K562 (cell line): Measurements from ENCODE around the gene LLPH. TPM values are rescaled to one million over a fixed set of nuclear protein-coding genes. Genes with fewer than 3 reads are reported as not detected.

Source experiments
- ATAC-seq: fragments of 200-7000 bp; cut with Tn5 transposase; 3 replicates; pipeline ENCODE4 v1.9.1; 2020; ENCODE audit warnings: moderate library complexity
- BruUV-seq: library from RNA; stranded (reverse); fragments of 400-500 nt; replicated peaks from 2 replicates; lab custom pipeline; 2021; lab: Mats Ljungman, UMichigan
- CTCF ChIA-PET: fragments of 300-600 bp; formaldehyde crosslinking; extraction: SDS; loops from one replicate; lab custom pipeline; 2021; ENCODE audit warnings: low intra/inter-chr PET ratio; lab: Yijun Ruan, JAX
- POLR2A ChIA-PET: fragments of 300-600, 350-650 bp; sonication (Branson Sonifier 250); formaldehyde crosslinking; extraction: SDS; loops from one replicate; lab custom pipeline; 2021; ENCODE audit warnings: antibody characterized with exemption, inconsistent platforms; lab: Yijun Ruan, JAX
- DNase-seq, 4 experiments: peaks; one replicate each; pipeline versions ENCODE4 v3.0.0 to v3.0.0-alpha.2; 2011 to 2018; ENCODE audit warnings: low spot score in 3 of 4, mixed read lengths in 3 of 4; ENCODE audit errors: extremely low read depth in 1 of 4
- FAIRE-seq: peaks from 2 replicates; lab custom pipeline; 2011; peaks lifted over from hg19 to GRCh38; lab: Jason Lieb, UNC
- H2AFZ ChIP-seq: 2 replicates; pipeline ENCODE4 v1.6.0; 2011; ENCODE audit warnings: low read depth, low read length, control low read depth, inconsistent platforms
- H3K27ac ChIP-seq: fragments of 200-600 bp; 3 replicates; pipeline ENCODE4 v1.8.0; 2011; ENCODE audit warnings: low read depth, mild to moderate bottlenecking, control low read depth, inconsistent platforms, low read length, moderate library complexity, mixed read lengths; ENCODE audit errors: extremely low read depth
- H3K27me3 ChIP-seq, 2 experiments: fragments of 300-600 bp in 1 of 2; 2 replicates in 1 of 2; 3 replicates in 1 of 2; pipeline versions ENCODE4 v1.6.0 to v1.8.0; 2011; ENCODE audit warnings: inconsistent platforms in 2 of 2, low read length in 2 of 2, mild to moderate bottlenecking in 1 of 2, mixed read lengths in 1 of 2, moderate library complexity in 1 of 2; ENCODE audit not compliant: control insufficient read depth in 2 of 2, insufficient read depth in 2 of 2
- H3K36me3 ChIP-seq: fragments of 300-600 bp; 3 replicates; pipeline ENCODE4 v1.8.0; 2011; ENCODE audit warnings: mild to moderate bottlenecking, low read length, inconsistent platforms; ENCODE audit not compliant: control insufficient read depth, insufficient read depth
- H3K4me1 ChIP-seq, 2 experiments: fragments of 200-600 bp in 1 of 2; replicated peaks in 1 of 2; 2 replicates in 1 of 2; 3 replicates in 1 of 2; pipeline versions ENCODE4 v1.5.1 to v1.8.0; 2011; ENCODE audit warnings: inconsistent platforms in 2 of 2, low read length in 2 of 2, mild to moderate bottlenecking in 1 of 2, mixed read lengths in 1 of 2, moderate library complexity in 1 of 2; ENCODE audit not compliant: control insufficient read depth in 2 of 2, insufficient read depth in 2 of 2
- H3K4me2 ChIP-seq: 2 replicates; pipeline ENCODE4 v1.6.1; 2011; ENCODE audit warnings: low read length, control low read depth, inconsistent platforms, mixed read lengths; ENCODE audit not compliant: insufficient read depth
- H3K4me3 ChIP-seq: fragments of 200-600 bp; sonication (generic), shearing (Covaris generic); 2 replicates; pipeline ENCODE4 v1.5.1; 2016; ENCODE audit warnings: control low read depth, inconsistent platforms
- H3K79me2 ChIP-seq: fragments of 200-600 bp; 3 replicates; pipeline ENCODE4 v1.8.0; 2011; ENCODE audit warnings: low read length, inconsistent platforms; ENCODE audit not compliant: control insufficient read depth, insufficient read depth
- H3K9ac ChIP-seq, 2 experiments: 2 replicates each; pipeline versions ENCODE4 v1.6.0 to v1.6.1; 2011; ENCODE audit warnings: low read depth in 2 of 2, low read length in 2 of 2, control low read depth in 1 of 2, inconsistent platforms in 1 of 2, mild to moderate bottlenecking in 1 of 2, mixed read lengths in 1 of 2; ENCODE audit not compliant: insufficient read depth in 1 of 2
- H3K9me1 ChIP-seq: one replicate; pipeline ENCODE4 v1.6.0; 2011; ENCODE audit warnings: inconsistent platforms, mild to moderate bottlenecking, low read length, moderate library complexity; ENCODE audit not compliant: control insufficient read depth, insufficient read depth
- H3K9me3 ChIP-seq: replicated peaks from 2 replicates; pipeline ENCODE4 v1.5.1; 2011; ENCODE audit warnings: low read depth, low read length, inconsistent platforms; ENCODE audit not compliant: control insufficient read depth, insufficient read depth
- H4K20me1 ChIP-seq: replicated peaks from 2 replicates; pipeline ENCODE4 v1.6.1; 2011; ENCODE audit warnings: low read length, inconsistent platforms, mixed read lengths; ENCODE audit not compliant: control insufficient read depth, insufficient read depth
- CEBPG ChIP-seq, 3 experiments: fragments of 200-800 bp in 1 of 3; sonication (Bioruptor generic) in 1 of 3; sonication (generic) in 1 of 3; formaldehyde crosslinking in 1 of 3; IDR thresholded peaks in 2 of 3; conservative IDR thresholded peaks in 1 of 3; 2 replicates each; pipeline versions ENCODE4 v1.6.1 to v1.8.0; 2016 to 2022; ENCODE audit warnings: missing compliant biosample characterization in 2 of 3, missing genetic modification characterization in 2 of 3, mild to moderate bottlenecking in 1 of 3, missing genetic modification reagents in 1 of 3
- ZNF583 ChIP-seq: fragments of 250-450 bp; sonication (Bioruptor Pico); IDR thresholded peaks from 2 replicates; pipeline ENCODE4 v1.4.0; 2020
- WGBS: fragments of 100-300 bp; shearing (Covaris generic); methylation state at CpG from one replicate; pipeline ENCODE4 v1.1.6; 2016; ENCODE audit warnings: low coverage, mixed read lengths; ENCODE audit not compliant: insufficient coverage; ENCODE audit errors: missing lambda C conversion rate; 5-methylcytosine and 5-hydroxymethylcytosine counted together
- in situ Hi-C: fragments of 300-500 bp; cut with MboI; formaldehyde crosslinking; loops from 4 replicates; pipeline ENCODE4 v1.15.0; 2018; ENCODE audit warnings: inconsistent platforms, mixed read lengths
- intact Hi-C: fragments of 100-400 bp; cut with micrococcal nuclease; formaldehyde crosslinking; loops from 2 replicates; pipeline ENCODE4 v1.14.2; 2022
- polyA plus RNA-seq, 8 experiments: library from polyadenylated mRNA; depleted of rRNA in 4 of 8; stranded (reverse) in 5 of 8; unstranded in 3 of 8; fragments of >200 nt; fragmentation: Nextera tagmentation in 2 of 8; fragmentation: Illumina TruSeq in 1 of 8; extraction: Ambion mirVana in 2 of 8; extraction: Trizol in 1 of 8; gene quantifications; 2 replicates each; pipeline versions ENCODE4 v1.2.1 to v1.2.3, GENCODE V29; 2011 to 2014; ENCODE audit warnings: inconsistent platforms in 1 of 8, missing spikeins in 1 of 8
- total RNA-seq, 7 experiments: library from RNA; depleted of rRNA in 6 of 7; stranded (reverse); fragments of >200 nt in 6 of 7; fragmentation: Illumina TruSeq in 2 of 7; extraction: Trizol in 2 of 7; gene quantifications; 2 replicates each; pipeline versions ENCODE4 v1.2.1 to v1.2.3, GENCODE V29; 2011 to 2021; ENCODE audit warnings: low replicate concordance in 1 of 7
- TF ChIP-seq, protein P1 (sequence below), 2 experiments: fragments of 450-650 bp; formaldehyde crosslinking in 1 of 2; IDR thresholded peaks; 2 replicates each; pipeline versions ENCODE4 v1.4.0 to v1.6.1; 2014 to 2020; ENCODE audit warnings: mild to moderate bottlenecking in 2 of 2, borderline replicate concordance in 1 of 2, low read depth in 1 of 2
- TF ChIP-seq, protein P2 (sequence below): fragments of 450-650 bp; IDR thresholded peaks from 2 replicates; pipeline ENCODE4 v1.6.1; 2016

LLPH gene
- total and polyA plus RNA-seq, 9 of the 15 experiments (the other 6 are each of a cell fraction or from before 2014, with no cell fraction given), result 19.1 to 87.3 (median 59.6) TPM

DNA sequence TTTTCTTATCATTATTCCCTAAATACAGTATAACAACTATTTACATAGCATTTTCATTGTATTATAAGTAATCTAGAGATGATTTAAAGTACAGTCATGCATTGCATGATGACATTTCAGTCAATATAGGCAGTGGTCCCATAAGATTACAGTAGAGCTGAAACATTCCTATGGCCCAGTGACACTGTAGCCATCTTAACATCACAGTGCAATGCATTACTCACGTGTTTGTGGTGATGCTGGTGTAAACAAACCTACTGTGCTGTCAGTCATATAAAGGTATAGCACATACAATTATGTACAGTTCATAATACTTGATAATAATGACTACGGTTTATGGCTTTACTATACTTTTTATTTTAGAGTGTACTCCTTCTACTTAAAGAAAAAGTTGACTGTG is 13.3 kb downstream of the LLPH start:
- WGBS, result 30% methylated on average over 2 of the region's 2 CpGs
- Histone ChIP-seq H3K4me2 (no peak overlapping the region), H3K27me3 (no peaks in the 10 kb centered on the region), H3K4me1 (no peaks in the 10 kb centered on the region), H2AFZ (no peak overlapping the region), H3K79me2 (no peaks in the 10 kb centered on the region), H3K36me3 (peaks cover 13% of the 10 kb centered on the region; the same call in 1 of the 3 replicates), H3K9me1 (no peaks in the 10 kb centered on the region), H3K27ac (no peak overlapping the region), H4K20me1 (no peaks in the 10 kb centered on the region), H3K9me3 (no peaks in the 10 kb centered on the region), H3K9ac (no peak overlapping the region), H3K4me3 (no peak overlapping the region)
- intact Hi-C loops, result no loop called here
- no TSS peak for BruUV-seq
- ChIA-PET CTCF (no interaction called here), POLR2A (no interaction called here)
- DNase-seq (no peak), FAIRE-seq (no peak), ATAC-seq (no peak)
- in situ Hi-C loops, result no loop called here
- TF ChIP-seq ZNF583, result no peak
- TF ChIP-seq CEBPG (CRISPR knock-in tag; IDR thresholded peaks at IDR 0.05), result no peak
- TF ChIP-seq CEBPG (tag; conservative IDR thresholded peaks at IDR 0.05 in 1 of 2, IDR thresholded peaks at IDR 0.05 in 1 of 2), result 0 out of 4 replicates have a peak, but pooled peaks of 1 of the 2 experiments have one; percentile 23
- TF ChIP-seq, protein P1, sequence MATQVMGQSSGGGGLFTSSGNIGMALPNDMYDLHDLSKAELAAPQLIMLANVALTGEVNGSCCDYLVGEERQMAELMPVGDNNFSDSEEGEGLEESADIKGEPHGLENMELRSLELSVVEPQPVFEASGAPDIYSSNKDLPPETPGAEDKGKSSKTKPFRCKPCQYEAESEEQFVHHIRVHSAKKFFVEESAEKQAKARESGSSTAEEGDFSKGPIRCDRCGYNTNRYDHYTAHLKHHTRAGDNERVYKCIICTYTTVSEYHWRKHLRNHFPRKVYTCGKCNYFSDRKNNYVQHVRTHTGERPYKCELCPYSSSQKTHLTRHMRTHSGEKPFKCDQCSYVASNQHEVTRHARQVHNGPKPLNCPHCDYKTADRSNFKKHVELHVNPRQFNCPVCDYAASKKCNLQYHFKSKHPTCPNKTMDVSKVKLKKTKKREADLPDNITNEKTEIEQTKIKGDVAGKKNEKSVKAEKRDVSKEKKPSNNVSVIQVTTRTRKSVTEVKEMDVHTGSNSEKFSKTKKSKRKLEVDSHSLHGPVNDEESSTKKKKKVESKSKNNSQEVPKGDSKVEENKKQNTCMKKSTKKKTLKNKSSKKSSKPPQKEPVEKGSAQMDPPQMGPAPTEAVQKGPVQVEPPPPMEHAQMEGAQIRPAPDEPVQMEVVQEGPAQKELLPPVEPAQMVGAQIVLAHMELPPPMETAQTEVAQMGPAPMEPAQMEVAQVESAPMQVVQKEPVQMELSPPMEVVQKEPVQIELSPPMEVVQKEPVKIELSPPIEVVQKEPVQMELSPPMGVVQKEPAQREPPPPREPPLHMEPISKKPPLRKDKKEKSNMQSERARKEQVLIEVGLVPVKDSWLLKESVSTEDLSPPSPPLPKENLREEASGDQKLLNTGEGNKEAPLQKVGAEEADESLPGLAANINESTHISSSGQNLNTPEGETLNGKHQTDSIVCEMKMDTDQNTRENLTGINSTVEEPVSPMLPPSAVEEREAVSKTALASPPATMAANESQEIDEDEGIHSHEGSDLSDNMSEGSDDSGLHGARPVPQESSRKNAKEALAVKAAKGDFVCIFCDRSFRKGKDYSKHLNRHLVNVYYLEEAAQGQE (IDR thresholded peaks at IDR 0.05; ENCODE audit: borderline replicate concordance), result no peak
- TF ChIP-seq, protein P1 (CRISPR knock-in tag; IDR thresholded peaks at IDR 0.05; ENCODE audit: low read depth), result no peak
- TF ChIP-seq, protein P2, sequence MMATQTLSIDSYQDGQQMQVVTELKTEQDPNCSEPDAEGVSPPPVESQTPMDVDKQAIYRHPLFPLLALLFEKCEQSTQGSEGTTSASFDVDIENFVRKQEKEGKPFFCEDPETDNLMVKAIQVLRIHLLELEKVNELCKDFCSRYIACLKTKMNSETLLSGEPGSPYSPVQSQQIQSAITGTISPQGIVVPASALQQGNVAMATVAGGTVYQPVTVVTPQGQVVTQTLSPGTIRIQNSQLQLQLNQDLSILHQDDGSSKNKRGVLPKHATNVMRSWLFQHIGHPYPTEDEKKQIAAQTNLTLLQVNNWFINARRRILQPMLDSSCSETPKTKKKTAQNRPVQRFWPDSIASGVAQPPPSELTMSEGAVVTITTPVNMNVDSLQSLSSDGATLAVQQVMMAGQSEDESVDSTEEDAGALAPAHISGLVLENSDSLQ, result 0 out of 2 replicates have a peak, but pooled peaks have one; percentile 9
